Central memory CD8-positive, alpha-beta T cell (primary cell): Measurements from ENCODE around the gene PTPRG.

Experiments
- ATAC-seq: fragments of 150-1000 bp; cut with Tn5 transposase; replicated peaks from 2 replicates; pipeline ENCODE4 v1.10.0; 2022; ENCODE audit warnings: mild to moderate bottlenecking, moderate FRiP score, moderate number of reproducible peaks; ENCODE audit not compliant: poor library complexity, severe bottlenecking; ENCODE audit errors: extremely low read depth
- DNase-seq, 2 donors: peaks; one replicate each; pipeline ENCODE4 v3.0.0; 2021; ENCODE audit warnings: low spot score in 2 of 2
- H3K27ac Mint-ChIP-seq: one replicate; pipeline ENCODE4 v1.8.0; 2022; ENCODE audit warnings: low read depth, mild to moderate bottlenecking, moderate library complexity, mixed read lengths
- H3K27me3 Mint-ChIP-seq: one replicate; pipeline ENCODE4 v1.8.0; 2022; ENCODE audit warnings: mixed read lengths
- H3K36me3 Mint-ChIP-seq: one replicate; pipeline ENCODE4 v1.8.0; 2022; ENCODE audit warnings: mild to moderate bottlenecking, moderate library complexity, mixed read lengths; ENCODE audit not compliant: insufficient read depth
- H3K4me1 Mint-ChIP-seq: one replicate; pipeline ENCODE4 v1.8.0; 2022; ENCODE audit warnings: mixed read lengths
- H3K4me3 Mint-ChIP-seq: one replicate; pipeline ENCODE4 v1.8.0; 2022; ENCODE audit warnings: mild to moderate bottlenecking, moderate library complexity, mixed read lengths
- H3K9me3 Mint-ChIP-seq: one replicate; pipeline ENCODE4 v1.8.0; 2022; ENCODE audit warnings: mixed read lengths

Gene PTPRG

GRCh38 chr3:61561374-61562041 lies at the start of gene PTPRG:
Gene PTPRG, plus strand, starts transcription at chr3:61561571. Its CDS starts 717 bp downstream, at chr3:61562288.
- H3K27me3 Mint-ChIP-seq, result peaks cover 63% of the 10 kb centered on the region
- no peak within 1 kb of the TSS for H3K27ac Mint-ChIP-seq
- ATAC-seq, result no peak
- peak within 1 kb of the TSS; percentile 4 for H3K4me3 Mint-ChIP-seq
- no peaks in the 10 kb centered on the region for H3K36me3 Mint-ChIP-seq
- H3K4me1 Mint-ChIP-seq, result no peaks in the 10 kb centered on the region
- H3K9me3 Mint-ChIP-seq, result peaks cover under 1% of the 10 kb centered on the region
- DNase-seq, result no peak

- H3K9me3 Mint-ChIP-seq, result peaks cover 8% of the 10 kb centered on the region
- no peaks in the 10 kb centered on the region for H3K36me3 Mint-ChIP-seq
- no peak overlapping the region for H3K4me3 Mint-ChIP-seq
- no peaks in the 10 kb centered on the region for H3K4me1 Mint-ChIP-seq
- DNase-seq (no peak), ATAC-seq (no peak)
- no peak overlapping the region for H3K27ac Mint-ChIP-seq
- H3K27me3 Mint-ChIP-seq, result no peaks in the 10 kb centered on the region
Measured at GRCh38 chr3:61518590-61518989, 42.8 kb upstream of the PTPRG start.

- Mint-ChIP-seq H3K36me3 (no peaks in the 10 kb centered on the region), H3K27me3 (no peaks in the 10 kb centered on the region), H3K9me3 (peaks cover 8% of the 10 kb centered on the region), H3K4me3 (no peak overlapping the region), H3K4me1 (no peaks in the 10 kb centered on the region), H3K27ac (no peak overlapping the region)
- no peak for ATAC-seq
- no peak for DNase-seq
Measured at GRCh38 chr3:61520966-61521628, 40.3 kb upstream of the PTPRG start.

GRCh38 chr3:61522060-61522459 lies 39.3 kb upstream of the PTPRG start:
- H3K27me3 Mint-ChIP-seq, result no peaks in the 10 kb centered on the region
- ATAC-seq, result no peak
- H3K27ac Mint-ChIP-seq, result no peak overlapping the region
- H3K36me3 Mint-ChIP-seq, result no peaks in the 10 kb centered on the region
- DNase-seq, result no peak
- H3K4me3 Mint-ChIP-seq, result no peak overlapping the region
- peaks cover 12% of the 10 kb centered on the region for H3K9me3 Mint-ChIP-seq
- H3K4me1 Mint-ChIP-seq, result no peaks in the 10 kb centered on the region

GRCh38 chr3:61522626-61523025 lies 38.7 kb upstream of the PTPRG start:
- peaks cover 14% of the 10 kb centered on the region for H3K9me3 Mint-ChIP-seq
- no peak overlapping the region for H3K4me3 Mint-ChIP-seq
- no peak overlapping the region for H3K27ac Mint-ChIP-seq
- no peaks in the 10 kb centered on the region for H3K36me3 Mint-ChIP-seq
- no peaks in the 10 kb centered on the region for H3K4me1 Mint-ChIP-seq
- ATAC-seq (no peak), DNase-seq (no peak)
- H3K27me3 Mint-ChIP-seq, result no peaks in the 10 kb centered on the region

- Mint-ChIP-seq H3K4me3 (no peak overlapping the region), H3K36me3 (no peaks in the 10 kb centered on the region), H3K4me1 (no peaks in the 10 kb centered on the region), H3K27me3 (no peaks in the 10 kb centered on the region), H3K9me3 (peaks cover 6% of the 10 kb centered on the region), H3K27ac (no peak overlapping the region)
- no peak for ATAC-seq
- no peak for DNase-seq
Measured at GRCh38 chr3:61524933-61525332, 36.4 kb upstream of the PTPRG start.

GRCh38 chr3:61526308-61526707 lies 35.1 kb upstream of the PTPRG start:
- no peaks in the 10 kb centered on the region for H3K27me3 Mint-ChIP-seq
- H3K4me3 Mint-ChIP-seq, result no peak overlapping the region
- H3K9me3 Mint-ChIP-seq, result peaks cover 6% of the 10 kb centered on the region
- DNase-seq, result no peak
- no peaks in the 10 kb centered on the region for H3K36me3 Mint-ChIP-seq
- no peaks in the 10 kb centered on the region for H3K4me1 Mint-ChIP-seq
- ATAC-seq, result no peak
- no peak overlapping the region for H3K27ac Mint-ChIP-seq

GRCh38 chr3:61527011-61527410 lies 34.4 kb upstream of the PTPRG start:
- H3K27ac Mint-ChIP-seq, result no peak overlapping the region
- no peaks in the 10 kb centered on the region for H3K4me1 Mint-ChIP-seq
- peaks cover 6% of the 10 kb centered on the region for H3K9me3 Mint-ChIP-seq
- DNase-seq (no peak), ATAC-seq (no peak)
- H3K27me3 Mint-ChIP-seq, result no peaks in the 10 kb centered on the region
- no peaks in the 10 kb centered on the region for H3K36me3 Mint-ChIP-seq
- no peak overlapping the region for H3K4me3 Mint-ChIP-seq

- H3K36me3 Mint-ChIP-seq, result no peaks in the 10 kb centered on the region
- no peaks in the 10 kb centered on the region for H3K27me3 Mint-ChIP-seq
- no peak overlapping the region for H3K4me3 Mint-ChIP-seq
- no peaks in the 10 kb centered on the region for H3K4me1 Mint-ChIP-seq
- ATAC-seq (no peak), DNase-seq (no peak)
- peaks cover 6% of the 10 kb centered on the region for H3K9me3 Mint-ChIP-seq
- no peak overlapping the region for H3K27ac Mint-ChIP-seq
Measured at GRCh38 chr3:61530355-61530754, 31.0 kb upstream of the PTPRG start.

GRCh38 chr3:61531528-61531927 lies 29.8 kb upstream of the PTPRG start:
- no peaks in the 10 kb centered on the region for H3K4me1 Mint-ChIP-seq
- no peak for DNase-seq
- no peaks in the 10 kb centered on the region for H3K27me3 Mint-ChIP-seq
- H3K9me3 Mint-ChIP-seq, result peaks cover 6% of the 10 kb centered on the region
- H3K4me3 Mint-ChIP-seq, result no peak overlapping the region
- peaks cover 1% of the 10 kb centered on the region for H3K36me3 Mint-ChIP-seq
- H3K27ac Mint-ChIP-seq, result no peak overlapping the region
- ATAC-seq, result no peak

- DNase-seq, result no peak
- no peaks in the 10 kb centered on the region for H3K9me3 Mint-ChIP-seq
Measured at GRCh38 chr3:61532739-61533500, 28.5 kb upstream of the PTPRG start.

GRCh38 chr3:61535826-61536225 lies 25.5 kb upstream of the PTPRG start:
- no peaks in the 10 kb centered on the region for H3K9me3 Mint-ChIP-seq
- H3K27me3 Mint-ChIP-seq, result no peaks in the 10 kb centered on the region
- ATAC-seq, result no peak
- no peaks in the 10 kb centered on the region for H3K4me1 Mint-ChIP-seq
- H3K4me3 Mint-ChIP-seq, result no peak overlapping the region
- no peak overlapping the region for H3K27ac Mint-ChIP-seq
- H3K36me3 Mint-ChIP-seq, result peaks cover 1% of the 10 kb centered on the region
- DNase-seq, result no peak

More at GRCh38 chr3:61532739-61533500, 28.5 kb upstream of the PTPRG start:
- H3K4me3 Mint-ChIP-seq, result no peak overlapping the region
- H3K27ac Mint-ChIP-seq, result no peak overlapping the region
- H3K36me3 Mint-ChIP-seq, result peaks cover 1% of the 10 kb centered on the region
- no peaks in the 10 kb centered on the region for H3K27me3 Mint-ChIP-seq
- no peak for ATAC-seq
- no peaks in the 10 kb centered on the region for H3K4me1 Mint-ChIP-seq

GRCh38 chr3:61537366-61537765 lies 24.0 kb upstream of the PTPRG start:
- ATAC-seq (no peak), DNase-seq (no peak)
- Mint-ChIP-seq H3K4me1 (no peaks in the 10 kb centered on the region), H3K36me3 (peaks cover 1% of the 10 kb centered on the region), H3K27ac (no peak overlapping the region), H3K27me3 (no peaks in the 10 kb centered on the region), H3K4me3 (no peak overlapping the region), H3K9me3 (peaks cover 5% of the 10 kb centered on the region)
